ENCODE results near the gene C1QTNF8.

C1QTNF8 gene

GRCh38 chr16:1045310-1045992 lies 50.6 kb downstream of the C1QTNF8 start:
- DNase-seq (ENCODE audit: low read depth, low spot score) = no peak

- no peak for DNase-seq (ENCODE audit: low read depth, low spot score)
Observed at GRCh38 chr16:1044460-1045309, 51.4 kb downstream of the C1QTNF8 start.

GRCh38 chr16:1043881-1044451 lies 52.1 kb downstream of the C1QTNF8 start:
- no peak for DNase-seq (ENCODE audit: low read depth, low spot score)

GRCh38 chr16:1042866-1043265 lies 53.2 kb downstream of the C1QTNF8 start:
- DNase-seq (ENCODE audit: low read depth, low spot score) = no peak

GRCh38 chr16:1042049-1042744 lies 53.8 kb downstream of the C1QTNF8 start:
- no peak for DNase-seq (ENCODE audit: low read depth, low spot score)

- DNase-seq (ENCODE audit: low read depth, low spot score) = no peak
Observed at GRCh38 chr16:1040346-1040745, 55.7 kb downstream of the C1QTNF8 start.

- no peak for DNase-seq (ENCODE audit: low read depth, low spot score)
Observed at GRCh38 chr16:1039762-1040161, 56.3 kb downstream of the C1QTNF8 start.

- no peak for DNase-seq (ENCODE audit: low read depth, low spot score)
Observed at GRCh38 chr16:1038932-1039331, 57.1 kb downstream of the C1QTNF8 start.

Data from activated CD4-positive, CD25-positive, alpha-beta regulatory T cell treated with anti-CD3 and anti-CD28 coated beads, Interleukin-2, amount 50 U/mL, for 16 hours (primary cell).